ENCODE results near the gene ACTG1. TPM values are rescaled to one million over a fixed set of nuclear protein-coding genes. Genes with fewer than 3 reads are reported as not detected.

The ACTG1 gene
- total and polyA plus RNA-seq, 9 of the 15 experiments (the other 6 are each of a cell fraction or from before 2014, with no cell fraction given) = 224 to 1,775 (median 568) TPM

DNA sequence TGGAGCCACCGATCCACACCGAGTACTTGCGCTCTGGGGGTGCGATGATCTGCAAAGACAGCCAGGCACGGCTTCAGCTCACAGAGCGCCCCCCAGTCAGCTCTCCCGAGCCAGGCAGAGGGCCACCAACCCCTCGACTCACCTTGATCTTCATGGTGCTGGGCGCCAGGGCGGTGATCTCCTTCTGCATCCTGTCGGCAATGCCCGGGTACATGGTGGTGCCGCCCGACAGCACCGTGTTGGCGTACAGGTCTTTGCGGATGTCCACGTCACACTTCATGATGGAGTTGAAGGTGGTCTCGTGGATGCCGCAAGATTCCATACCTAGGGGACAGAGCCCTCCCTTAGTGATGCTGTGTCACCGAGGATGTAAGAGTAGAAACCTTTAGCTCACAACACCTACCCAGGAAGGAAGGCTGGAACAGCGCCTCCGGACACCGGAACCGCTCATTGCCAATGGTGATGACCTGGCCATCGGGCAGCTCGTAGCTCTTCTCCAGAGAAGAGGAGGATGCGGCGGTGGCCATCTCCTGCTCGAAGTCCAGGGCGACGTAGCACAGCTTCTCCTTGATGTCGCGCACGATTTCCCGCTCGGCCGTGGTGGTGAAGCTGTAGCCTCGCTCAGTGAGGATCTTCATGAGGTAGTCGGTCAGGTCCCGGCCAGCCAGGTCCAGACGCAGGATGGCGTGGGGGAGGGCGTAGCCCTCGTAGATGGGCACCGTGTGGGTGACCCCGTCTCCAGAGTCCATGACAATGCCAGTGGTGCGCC is 1.6 kb downstream of the ACTG1 start (continued):
- TF ChIP-seq ZNF174 (CRISPR knock-in tag; IDR thresholded peaks at IDR 0.05) (no peak), MAFG (tag; conservative IDR thresholded peaks at IDR 0.05) (no peak), TCF7 (IDR thresholded peaks at IDR 0.05; ENCODE audit: borderline replicate concordance) (no peak), BCOR (IDR thresholded peaks at IDR 0.05) (no peak), ZNF717 (CRISPR knock-in tag; IDR thresholded peaks at IDR 0.05) (no peak), DIDO1 (tag; IDR thresholded peaks at IDR 0.05; ENCODE audit: low read depth) (no peak), NONO (IDR thresholded peaks at IDR 0.05; ENCODE audit: low read depth in 2 of 2, low read length in 1 of 2) (no peak), ZFP91 (CRISPR knock-in tag; IDR thresholded peaks at IDR 0.05) (no peak), ZNF75A (CRISPR knock-in tag; IDR thresholded peaks at IDR 0.05) (no peak), CC2D1A (IDR thresholded peaks at IDR 0.05) (no peak), HES1 (IDR thresholded peaks at IDR 0.05; ENCODE audit: low read depth) (no peak), MTF1 (CRISPR knock-in tag; IDR thresholded peaks at IDR 0.05; ENCODE audit: borderline replicate concordance) (no peak), RBM14 (IDR thresholded peaks at IDR 0.05; ENCODE audit: borderline replicate concordance, insufficient read depth, low read depth, low read length) (no peak), XRCC5 (IDR thresholded peaks at IDR 0.05; ENCODE audit: low read depth, low read length) (no peak), PHB (CRISPR knock-in tag; IDR thresholded peaks at IDR 0.05) (no peak), ZSCAN29 (IDR thresholded peaks at IDR 0.05) (no peak), SNRNP70 (optimal IDR thresholded peaks at IDR 0.05; ENCODE audit: low read depth, low read length) (no peak)
- TF ChIP-seq, protein P1, sequence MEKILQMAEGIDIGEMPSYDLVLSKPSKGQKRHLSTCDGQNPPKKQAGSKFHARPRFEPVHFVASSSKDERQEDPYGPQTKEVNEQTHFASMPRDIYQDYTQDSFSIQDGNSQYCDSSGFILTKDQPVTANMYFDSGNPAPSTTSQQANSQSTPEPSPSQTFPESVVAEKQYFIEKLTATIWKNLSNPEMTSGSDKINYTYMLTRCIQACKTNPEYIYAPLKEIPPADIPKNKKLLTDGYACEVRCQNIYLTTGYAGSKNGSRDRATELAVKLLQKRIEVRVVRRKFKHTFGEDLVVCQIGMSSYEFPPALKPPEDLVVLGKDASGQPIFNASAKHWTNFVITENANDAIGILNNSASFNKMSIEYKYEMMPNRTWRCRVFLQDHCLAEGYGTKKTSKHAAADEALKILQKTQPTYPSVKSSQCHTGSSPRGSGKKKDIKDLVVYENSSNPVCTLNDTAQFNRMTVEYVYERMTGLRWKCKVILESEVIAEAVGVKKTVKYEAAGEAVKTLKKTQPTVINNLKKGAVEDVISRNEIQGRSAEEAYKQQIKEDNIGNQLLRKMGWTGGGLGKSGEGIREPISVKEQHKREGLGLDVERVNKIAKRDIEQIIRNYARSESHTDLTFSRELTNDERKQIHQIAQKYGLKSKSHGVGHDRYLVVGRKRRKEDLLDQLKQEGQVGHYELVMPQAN (IDR thresholded peaks at IDR 0.05; ENCODE audit: borderline replicate concordance) = no peak
- TF ChIP-seq, protein P2, sequence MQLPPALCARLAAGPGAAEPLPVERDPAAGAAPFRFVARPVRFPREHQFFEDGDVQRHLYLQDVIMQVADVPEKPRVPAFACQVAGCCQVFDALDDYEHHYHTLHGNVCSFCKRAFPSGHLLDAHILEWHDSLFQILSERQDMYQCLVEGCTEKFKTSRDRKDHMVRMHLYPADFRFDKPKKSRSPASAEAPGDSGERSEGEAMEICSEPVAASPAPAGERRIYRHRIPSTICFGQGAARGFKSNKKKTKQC (CRISPR knock-in tag; IDR thresholded peaks at IDR 0.05) = 0 out of 2 replicates have a peak, but pooled peaks have one; percentile 38
- TF ChIP-seq, protein P3, sequence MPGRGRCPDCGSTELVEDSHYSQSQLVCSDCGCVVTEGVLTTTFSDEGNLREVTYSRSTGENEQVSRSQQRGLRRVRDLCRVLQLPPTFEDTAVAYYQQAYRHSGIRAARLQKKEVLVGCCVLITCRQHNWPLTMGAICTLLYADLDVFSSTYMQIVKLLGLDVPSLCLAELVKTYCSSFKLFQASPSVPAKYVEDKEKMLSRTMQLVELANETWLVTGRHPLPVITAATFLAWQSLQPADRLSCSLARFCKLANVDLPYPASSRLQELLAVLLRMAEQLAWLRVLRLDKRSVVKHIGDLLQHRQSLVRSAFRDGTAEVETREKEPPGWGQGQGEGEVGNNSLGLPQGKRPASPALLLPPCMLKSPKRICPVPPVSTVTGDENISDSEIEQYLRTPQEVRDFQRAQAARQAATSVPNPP (IDR thresholded peaks at IDR 0.05; ENCODE audit: borderline replicate concordance, insufficient read depth, insufficient read length) = no peak

Measured in K562 (cell line).